Smooth muscle cell of the brain vasculature (primary cell): ENCODE data around the gene THSD7A.
"Not testable (repeated sequence)": the region's sequence is repeated elsewhere in the genome, so short reads cannot be mapped to it uniquely, and the experiment has no call there.

Source experiments
- DNase-seq: peaks from one replicate; pipeline ENCODE4 v3.0.0-alpha.2; 2012; ENCODE audit warnings: low read depth, low spot score

THSD7A gene

GRCh38 chr7:11579141-11579540 is 252.9 kb downstream of the THSD7A start:
- no peak for DNase-seq

DNA sequence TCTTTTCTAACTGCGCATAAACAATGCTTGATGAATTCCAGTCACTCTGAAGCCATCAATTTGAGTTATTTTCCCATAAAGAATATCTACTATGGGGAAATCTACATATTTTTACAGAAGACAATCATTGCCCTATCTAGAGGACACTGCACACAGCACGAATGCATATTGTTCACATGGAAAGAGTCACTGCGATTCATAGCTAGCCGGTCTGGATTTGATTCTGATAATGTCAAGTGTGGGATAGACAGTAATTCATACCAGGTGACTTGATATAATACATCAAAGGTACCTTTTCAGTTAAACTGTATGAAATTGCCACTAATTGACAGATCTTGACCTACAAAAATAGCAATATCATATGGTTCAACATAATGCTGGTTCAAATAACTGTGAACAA is 255.7 kb downstream of the THSD7A start:
- DNase-seq, result no peak

DNA sequence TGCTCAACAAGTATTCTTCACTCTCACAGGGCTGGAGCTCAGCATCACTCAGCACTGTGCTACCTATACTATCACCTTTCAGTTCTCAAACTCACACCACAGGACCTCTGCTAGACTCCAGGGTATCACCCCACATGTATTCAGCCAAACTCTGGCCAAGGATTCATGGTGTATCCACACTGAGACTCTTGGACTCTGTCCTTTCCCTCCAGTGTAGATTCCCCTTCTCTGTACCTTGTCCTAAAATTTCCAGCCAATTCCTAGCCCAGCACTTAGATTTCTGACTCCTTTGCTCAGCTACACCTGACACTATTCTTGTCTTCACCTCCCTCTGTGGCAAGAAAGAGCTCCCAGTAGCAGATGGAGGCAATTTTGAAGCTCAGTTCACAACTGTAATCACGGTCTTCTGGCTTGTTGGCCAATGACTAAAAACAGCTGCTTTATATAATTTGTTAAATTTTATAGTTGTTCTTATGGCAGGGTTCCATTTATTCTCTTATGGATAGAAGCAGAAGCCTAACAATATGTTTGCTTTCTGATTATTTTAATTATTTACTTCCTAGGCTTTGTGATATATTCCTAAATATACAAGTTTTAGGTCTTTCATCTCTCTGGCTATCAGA is 258.8 kb downstream of the THSD7A start:
- DNase-seq, result no peak

DNA sequence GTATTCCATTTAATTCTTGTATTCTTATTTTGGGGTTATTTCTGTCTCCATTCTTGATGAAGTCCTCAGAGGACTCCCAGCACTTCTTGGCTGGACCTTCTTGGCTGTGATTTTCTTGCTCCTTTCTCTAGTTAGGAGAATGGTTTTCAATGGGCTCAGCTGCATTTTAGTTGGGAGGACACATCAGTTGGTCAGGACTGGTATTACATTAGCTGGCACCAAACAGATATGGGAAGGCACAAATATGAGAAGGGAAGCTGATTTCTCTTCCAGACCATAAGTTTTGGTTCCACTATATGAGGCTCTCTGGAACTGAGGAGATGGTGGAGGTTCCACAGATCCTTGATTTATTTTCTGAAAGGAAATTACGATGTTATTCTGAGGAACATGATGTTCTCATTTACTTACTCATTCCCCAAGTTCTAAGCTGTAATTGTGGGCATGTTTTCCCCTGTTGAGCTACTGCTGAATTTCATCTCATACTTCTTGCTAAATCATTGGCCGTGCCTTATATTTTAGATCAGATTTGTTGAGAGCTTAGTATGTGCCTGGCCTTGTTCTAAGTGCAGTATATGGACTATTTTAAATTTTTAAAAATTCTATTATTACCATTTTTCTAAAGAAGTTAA is 261.0 kb downstream of the THSD7A start:
- no peak for DNase-seq

- DNase-seq, result no peak
Measured at GRCh38 chr7:11570205-11570604, 261.8 kb downstream of the THSD7A start.

DNA sequence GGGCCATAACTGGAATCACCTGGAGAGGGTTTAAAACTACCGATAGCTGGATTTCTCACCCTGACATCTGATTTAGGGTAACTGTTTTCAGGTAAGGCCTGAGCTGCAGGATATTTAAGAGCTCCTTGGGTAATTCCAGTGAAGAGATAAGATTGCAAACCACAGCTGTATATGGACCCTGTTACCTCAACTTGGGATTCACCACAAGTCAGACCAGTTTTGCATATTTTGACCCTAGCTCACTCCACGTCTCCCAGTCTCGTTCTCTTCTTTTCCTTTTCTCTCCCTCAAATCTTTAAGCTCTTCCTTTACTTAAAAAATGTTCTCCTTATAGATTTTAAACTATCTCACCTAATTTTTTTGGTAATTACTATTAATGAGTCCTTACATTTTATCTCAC is 264.4 kb downstream of the THSD7A start:
- no peak for DNase-seq

DNA sequence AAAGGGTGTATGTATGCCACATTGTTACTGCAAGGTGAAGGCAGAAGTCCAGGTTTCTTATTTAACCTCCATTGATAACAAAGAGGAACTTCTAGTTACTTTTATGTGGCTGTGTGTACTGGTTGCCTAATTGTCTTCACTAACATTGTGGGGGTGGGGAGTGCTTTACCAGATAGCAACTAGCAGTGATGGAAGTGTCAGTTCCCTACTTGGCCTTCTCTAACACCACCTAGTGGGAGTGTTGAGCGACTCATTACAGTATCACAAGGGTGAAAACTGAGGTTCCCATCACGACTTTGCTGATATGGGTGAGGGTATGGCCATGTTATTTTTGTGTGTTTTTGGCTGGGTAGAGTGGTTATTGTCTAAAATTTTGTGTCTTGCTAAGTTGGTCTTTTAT is 274.4 kb downstream of the THSD7A start:
- no peak for DNase-seq

- DNase-seq, result no peak
Measured at GRCh38 chr7:11552676-11553296, 279.2 kb downstream of the THSD7A start.

- DNase-seq, result no peak
Measured at GRCh38 chr7:11551470-11551869, 280.5 kb downstream of the THSD7A start.

- DNase-seq, result no peak
Measured at GRCh38 chr7:11548532-11548931, 283.5 kb downstream of the THSD7A start.

GRCh38 chr7:11541330-11541729 is 290.7 kb downstream of the THSD7A start:
- DNase-seq, result no peak

GRCh38 chr7:11540271-11540761 is 291.7 kb downstream of the THSD7A start:
- peak; percentile 64 for DNase-seq

DNA sequence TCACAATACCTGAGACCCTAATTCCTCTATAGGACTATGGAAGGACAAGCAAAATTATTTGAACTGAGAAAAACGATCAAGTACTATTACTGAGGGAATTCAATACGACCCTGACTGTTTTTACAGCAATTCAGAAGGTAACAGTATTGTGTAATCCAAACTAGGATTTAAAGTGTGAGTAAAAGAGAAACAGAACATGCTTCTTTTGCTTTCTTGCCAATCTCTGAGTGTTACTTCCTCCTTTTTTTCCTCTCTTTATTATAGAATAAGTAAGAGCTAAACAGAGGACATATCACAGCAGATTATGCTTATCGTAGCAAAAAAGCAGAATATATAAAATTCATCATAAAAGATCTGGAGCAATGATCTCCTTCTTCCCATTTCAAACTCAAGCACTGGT is 292.1 kb downstream of the THSD7A start:
- DNase-seq, result no peak

DNA sequence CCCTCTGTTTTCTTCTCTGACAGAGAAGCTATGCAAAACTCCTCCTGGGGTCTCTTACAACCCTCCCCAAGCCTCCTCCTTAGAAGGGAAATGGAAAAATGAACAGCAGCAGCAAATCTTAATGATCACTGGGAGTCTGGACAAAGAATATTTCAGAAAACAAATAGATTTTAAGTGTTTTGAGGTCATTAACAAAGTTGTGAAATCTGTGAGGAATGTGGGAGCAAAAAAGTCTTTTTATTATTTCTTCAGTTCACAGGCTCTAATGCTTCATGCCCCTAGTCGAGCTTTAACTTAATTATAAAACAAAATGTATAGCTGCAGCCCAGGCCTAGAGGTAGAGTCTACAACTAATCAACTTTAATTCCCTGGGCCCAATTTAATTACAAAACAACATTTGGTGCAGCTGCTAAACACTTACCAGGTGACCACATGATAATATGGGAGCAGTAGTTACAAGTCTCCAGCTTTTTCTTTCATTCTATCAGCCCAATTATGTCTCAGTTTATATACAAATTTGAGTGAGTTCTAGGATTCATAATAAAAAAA is 293.2 kb downstream of the THSD7A start:
- DNase-seq, result no peak

- DNase-seq, result no peak
Measured at GRCh38 chr7:11533229-11533820, 298.7 kb downstream of the THSD7A start.

GRCh38 chr7:11529382-11529781 is 302.6 kb downstream of the THSD7A start:
- no peak for DNase-seq

DNA sequence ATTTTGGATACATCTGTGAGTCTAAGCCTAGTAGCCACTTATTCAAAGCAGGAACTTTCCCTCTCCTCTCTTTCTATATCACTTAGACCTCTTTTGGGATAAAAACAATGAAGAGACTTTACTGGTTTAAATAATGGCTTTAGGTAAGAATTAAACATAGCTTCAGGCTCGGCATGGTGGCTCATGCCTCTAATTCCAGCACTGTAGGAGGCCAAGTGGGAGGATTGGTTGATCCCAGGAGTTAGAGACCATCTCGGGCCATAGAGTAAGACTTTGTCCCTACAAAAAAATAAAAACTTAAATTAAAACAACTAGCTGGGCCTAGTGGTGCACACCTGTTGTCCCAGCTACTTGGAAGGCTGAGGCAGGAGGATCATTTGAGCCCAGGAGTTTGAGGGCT is 304.3 kb downstream of the THSD7A start:
- DNase-seq, result no peak

DNA sequence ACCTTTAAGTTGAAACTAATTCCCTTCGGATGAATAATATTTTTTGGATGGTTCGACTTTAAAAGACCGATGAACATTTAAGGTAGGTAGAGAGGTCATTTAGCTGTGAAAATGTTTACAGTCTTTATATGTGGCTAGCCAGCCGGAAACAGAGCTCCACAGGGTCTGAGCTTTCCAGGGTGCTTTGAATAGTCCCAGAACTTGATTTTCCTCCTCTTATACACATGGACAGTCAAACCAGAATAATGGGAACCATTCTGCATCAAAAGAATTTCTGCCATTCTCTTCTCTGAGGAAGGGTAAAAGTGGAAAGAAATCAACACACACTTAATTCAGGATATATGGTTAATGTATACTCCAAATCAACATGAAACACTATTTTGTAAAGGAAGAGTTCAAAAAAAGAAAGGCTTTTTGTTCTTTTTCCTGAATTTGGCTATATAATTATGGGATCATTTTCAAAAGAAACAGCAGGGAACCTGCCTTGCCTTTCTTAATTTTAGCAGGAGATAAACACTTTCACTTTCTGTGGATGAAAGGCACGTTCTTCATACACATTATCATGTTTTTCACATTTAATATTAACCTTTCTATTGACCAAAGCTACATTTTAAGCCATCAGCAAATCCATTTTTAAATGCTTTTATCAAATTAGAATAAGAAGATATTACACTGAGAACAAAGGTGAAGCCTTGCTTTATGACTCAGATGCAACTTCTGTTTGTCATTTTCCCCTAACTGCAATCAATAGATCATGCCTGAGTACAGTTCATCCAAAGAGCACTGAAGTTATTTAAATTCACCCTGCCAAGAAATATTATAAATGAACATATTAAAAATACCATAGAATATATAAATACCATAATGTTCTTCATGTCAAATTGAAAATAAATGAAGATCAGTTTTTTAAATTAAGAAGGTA is 307.3 kb downstream of the THSD7A start:
- DNase-seq, result no peak

DNA sequence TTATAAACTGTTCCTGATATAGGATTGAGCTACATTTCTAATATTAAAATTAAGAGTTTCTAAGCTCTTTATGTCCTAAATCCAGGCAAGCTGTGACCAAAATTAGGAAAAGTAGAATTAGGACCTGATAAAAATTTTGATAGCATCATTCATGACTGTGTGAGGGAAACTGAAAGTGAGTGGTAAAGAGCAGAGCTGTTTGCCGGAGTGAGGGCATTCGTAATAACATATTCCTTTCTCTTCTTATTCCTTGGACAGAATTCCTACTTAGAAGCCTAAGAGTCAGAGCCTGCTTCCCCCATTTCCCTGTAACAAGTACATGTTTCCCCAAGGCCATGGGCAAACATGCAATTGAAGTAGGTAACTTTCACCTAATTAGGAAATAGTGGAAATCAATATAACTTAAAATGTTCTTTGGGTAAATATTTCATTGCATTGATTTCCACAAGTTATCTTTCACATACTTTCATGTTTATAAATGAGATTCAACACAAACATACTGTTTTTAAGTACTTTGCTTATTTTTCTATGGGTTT is 310.0 kb downstream of the THSD7A start:
- DNase-seq, result not testable (repeated sequence)

GRCh38 chr7:11517853-11518252 is 314.1 kb downstream of the THSD7A start:
- no peak for DNase-seq

DNA sequence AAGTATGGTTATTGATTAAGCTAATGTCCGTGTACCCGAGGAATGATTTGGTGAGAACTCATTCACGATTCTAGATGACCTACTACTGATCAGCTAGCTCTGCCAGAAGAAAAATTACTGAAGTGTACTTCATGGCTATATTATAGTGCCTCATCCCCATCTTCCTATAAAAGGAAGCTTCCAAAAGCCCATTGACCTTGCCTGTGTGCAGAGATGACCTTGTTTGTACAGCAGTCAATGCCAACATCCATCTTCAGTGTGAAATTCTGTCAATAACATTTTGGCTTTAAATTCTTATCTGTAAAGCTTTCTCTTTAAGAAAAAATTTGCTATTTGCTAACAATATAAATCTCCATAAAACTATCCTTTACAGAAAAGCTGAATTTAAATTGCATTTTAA is 315.7 kb downstream of the THSD7A start:
- no peak for DNase-seq
